KOPT-K1 (cell line): ENCODE data around the gene DCLRE1B.

ENCODE experiments used
- H3K27ac ChIP-seq: fragments of 200-600 bp; sonication (generic); 2 replicates; pipeline ENCODE4 v1.5.1; 2016; ENCODE audit warnings: antibody characterized with exemption, mild to moderate bottlenecking, low read depth, low read length; ENCODE audit not compliant: poor library complexity, severe bottlenecking
- H3K36me3 ChIP-seq: fragments of 200-600 bp; sonication (generic); 2 replicates; pipeline ENCODE4 v1.5.1; 2017; ENCODE audit warnings: antibody characterized with exemption, mild to moderate bottlenecking, low read length, moderate library complexity; ENCODE audit not compliant: insufficient read depth
- H3K9me3 ChIP-seq: fragments of 200-600 bp; sonication (generic); 2 replicates; pipeline ENCODE4 v1.5.1; 2017; ENCODE audit warnings: antibody characterized with exemption, low read length, mild to moderate bottlenecking; ENCODE audit not compliant: insufficient read depth, poor library complexity, severe bottlenecking

Gene DCLRE1B

GRCh38 chr1:113901191-113901590 lies 3.9 kb upstream of the DCLRE1B start:
- Histone ChIP-seq H3K27ac (no peak overlapping the region), H3K36me3 (peaks cover 67% of the 10 kb centered on the region), H3K9me3 (no peaks in the 10 kb centered on the region)

DNA sequence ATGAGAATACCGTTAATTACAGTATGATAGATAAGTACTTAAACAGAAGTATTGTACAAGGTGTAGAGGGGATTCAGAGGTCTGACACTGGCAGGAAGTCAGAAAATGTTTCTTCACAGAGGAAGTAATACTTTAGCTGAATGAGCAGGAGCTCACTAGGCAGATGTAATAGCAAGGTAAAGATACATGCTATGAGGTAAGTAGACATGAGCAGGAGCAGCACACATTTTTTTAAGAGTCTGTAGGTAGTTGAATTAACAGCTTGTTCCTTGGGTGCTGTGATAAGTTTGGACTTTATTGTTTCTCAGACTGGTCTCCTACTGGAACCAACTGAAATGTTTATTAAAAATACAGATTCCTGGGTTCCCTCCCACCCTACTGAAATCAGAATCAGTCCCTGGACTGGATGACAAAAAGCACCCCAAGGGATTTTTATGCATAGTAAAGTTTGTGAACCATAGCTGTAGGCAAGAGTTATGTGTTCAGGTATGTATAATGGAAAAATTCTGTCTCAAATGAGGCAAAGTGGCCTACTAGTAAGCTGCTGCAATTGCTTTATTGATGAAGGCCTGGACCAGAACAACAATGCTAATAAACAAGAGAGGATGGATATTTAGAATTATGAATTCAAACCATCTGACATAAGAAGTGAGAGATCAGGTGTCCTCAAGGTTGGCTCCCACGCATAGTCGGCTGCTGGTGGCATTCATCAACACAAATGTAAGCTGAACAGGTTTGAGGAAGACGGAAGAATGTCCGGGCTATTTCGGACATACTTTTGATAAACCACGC lies 1.4 kb upstream of the DCLRE1B start:
- H3K9me3 ChIP-seq = no peaks in the 10 kb centered on the region
- H3K27ac ChIP-seq = peak overlapping the region; percentile 85
- H3K36me3 ChIP-seq = peaks cover 62% of the 10 kb centered on the region

GRCh38 chr1:113904293-113904673 lies 843 bp upstream of the DCLRE1B start:
- H3K27ac ChIP-seq = peak overlapping the region; percentile 85
- H3K36me3 ChIP-seq = peaks cover 61% of the 10 kb centered on the region
- H3K9me3 ChIP-seq = no peaks in the 10 kb centered on the region

- Histone ChIP-seq H3K36me3 (peaks cover 59% of the 10 kb centered on the region), H3K27ac (peak overlapping the region; percentile 85), H3K9me3 (no peaks in the 10 kb centered on the region)
Measured at GRCh38 chr1:113905435-113905861, 322 bp downstream of the DCLRE1B start.

DNA sequence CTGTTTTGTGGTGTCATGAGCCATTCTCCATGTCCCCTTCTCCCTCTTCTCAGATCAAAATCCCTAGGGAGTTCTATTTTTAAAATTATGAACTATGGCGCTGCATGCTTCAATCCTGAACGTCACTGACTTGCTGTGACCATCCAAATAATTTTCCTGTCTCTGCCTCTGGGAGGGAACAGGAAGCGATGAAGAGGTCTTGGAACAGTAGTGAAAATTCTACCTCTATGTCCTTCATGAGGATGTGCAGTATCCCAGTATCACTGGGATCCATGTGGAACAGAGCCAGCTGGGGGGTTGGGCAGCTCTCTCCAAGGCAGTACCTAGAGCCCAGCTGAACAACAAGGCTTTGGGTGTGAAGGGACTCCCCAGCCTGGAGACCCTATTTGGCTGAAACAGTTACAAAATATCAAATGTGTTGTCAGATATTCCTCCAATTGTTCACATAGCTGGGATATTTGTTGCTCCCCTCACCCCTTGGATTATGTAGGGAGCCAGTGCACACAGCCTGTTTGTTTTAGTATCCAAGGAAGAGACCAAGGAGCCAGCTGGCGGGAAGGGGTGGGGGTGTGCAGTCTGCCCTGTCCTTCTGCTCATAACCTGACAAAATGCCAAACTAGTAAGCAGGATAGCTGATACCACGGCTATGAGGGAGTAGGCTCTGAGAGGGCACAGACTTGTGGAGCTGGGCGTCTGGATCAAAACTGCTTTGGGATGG lies 7.6 kb downstream of the DCLRE1B start:
- no peak overlapping the region for H3K27ac ChIP-seq
- H3K36me3 ChIP-seq = peaks cover 78% of the 10 kb centered on the region
- no peaks in the 10 kb centered on the region for H3K9me3 ChIP-seq

- H3K27ac ChIP-seq = no peak overlapping the region
- no peaks in the 10 kb centered on the region for H3K9me3 ChIP-seq
- peaks cover 72% of the 10 kb centered on the region for H3K36me3 ChIP-seq
Measured at GRCh38 chr1:113913312-113913668, 8.2 kb downstream of the DCLRE1B start.

DNA sequence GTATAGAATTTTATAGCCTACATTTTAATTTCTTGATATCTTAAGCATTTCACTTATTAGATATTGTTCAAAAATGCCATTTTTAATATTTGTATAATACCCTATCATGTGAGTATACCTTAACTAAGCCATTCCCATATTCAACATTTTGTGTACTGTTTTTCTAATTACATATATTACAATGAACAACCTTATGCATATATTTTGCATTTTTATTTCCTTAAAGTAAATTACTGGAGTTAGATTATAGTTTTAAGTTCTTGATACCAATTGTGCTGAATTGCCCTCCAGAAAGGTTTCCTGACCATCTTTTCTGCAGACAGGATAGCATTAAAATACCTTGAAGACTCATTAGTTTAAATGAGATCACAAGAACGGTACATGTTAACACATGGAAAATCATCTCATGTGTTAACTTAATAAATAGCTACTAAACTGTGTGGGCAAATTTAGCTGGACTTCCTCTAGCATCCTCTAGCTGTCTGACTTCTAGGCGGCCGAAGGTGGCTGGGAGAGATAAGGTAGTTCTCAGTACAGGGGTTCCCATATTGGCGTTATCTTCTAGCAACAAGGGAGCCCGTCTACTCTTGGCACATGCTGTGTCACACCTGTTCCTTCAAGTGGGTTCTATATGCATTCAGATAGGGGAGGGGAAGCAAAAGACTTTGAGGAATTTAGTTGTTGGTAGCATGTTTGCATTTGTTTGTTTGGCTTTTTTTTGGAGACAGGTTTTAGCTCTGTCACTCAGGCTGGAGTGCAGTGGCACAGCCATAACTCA lies 8.9 kb downstream of the DCLRE1B start:
- Histone ChIP-seq H3K9me3 (no peaks in the 10 kb centered on the region), H3K27ac (no peak overlapping the region), H3K36me3 (peaks cover 65% of the 10 kb centered on the region)

DNA sequence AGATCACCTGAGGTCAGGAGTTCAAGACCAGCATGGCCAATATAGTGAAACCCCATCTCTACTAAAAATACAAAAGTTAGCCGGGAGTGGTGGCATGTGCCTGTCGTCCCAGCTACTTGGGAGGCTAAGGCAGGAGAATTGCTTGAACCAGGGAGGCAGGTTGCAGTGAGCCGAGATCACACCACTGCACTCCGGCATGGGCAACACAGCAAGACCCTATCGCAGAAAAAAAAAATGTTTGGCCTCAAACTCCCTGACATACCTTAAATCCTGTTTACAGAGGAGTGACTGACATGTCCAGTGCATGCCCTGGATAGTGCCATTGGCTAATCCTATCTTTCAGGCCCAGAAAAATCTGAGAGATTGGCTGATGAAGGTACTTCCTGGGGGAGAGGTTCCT lies 11.8 kb downstream of the DCLRE1B start:
- Histone ChIP-seq H3K27ac (no peak overlapping the region), H3K9me3 (no peaks in the 10 kb centered on the region), H3K36me3 (peaks cover 38% of the 10 kb centered on the region)

- Histone ChIP-seq H3K9me3 (no peaks in the 10 kb centered on the region), H3K36me3 (peaks cover 33% of the 10 kb centered on the region), H3K27ac (no peak overlapping the region)
Measured at GRCh38 chr1:113917400-113918082, 12.4 kb downstream of the DCLRE1B start.

DNA sequence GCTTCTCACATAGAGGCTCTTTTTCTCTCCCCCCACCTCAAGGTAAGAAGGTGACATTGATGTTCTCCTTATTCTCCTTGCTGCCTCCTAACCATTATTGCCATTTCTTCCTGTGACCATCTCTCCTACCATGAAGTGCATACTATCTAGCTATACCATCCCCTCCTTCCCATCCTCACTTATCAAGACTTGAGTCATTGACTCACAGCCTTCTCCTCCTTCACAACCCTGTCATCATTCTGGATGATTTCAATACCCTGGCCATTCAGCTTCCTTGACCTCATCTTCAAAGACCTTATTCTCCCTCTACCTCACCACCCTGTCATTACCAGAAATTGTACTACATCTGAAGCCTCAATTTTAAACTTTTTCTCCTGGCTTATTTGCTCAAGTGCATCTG lies 13.1 kb downstream of the DCLRE1B start:
- H3K9me3 ChIP-seq = no peaks in the 10 kb centered on the region
- H3K27ac ChIP-seq = no peak overlapping the region

GRCh38 chr1:113922957-113923356 lies 17.8 kb downstream of the DCLRE1B start:
- Histone ChIP-seq H3K27ac (no peak overlapping the region), H3K36me3 (no peaks in the 10 kb centered on the region), H3K9me3 (no peaks in the 10 kb centered on the region)

More for the DNA sequence above, 13.1 kb downstream of the DCLRE1B start:
- H3K36me3 ChIP-seq = peaks cover 26% of the 10 kb centered on the region

GRCh38 chr1:113924473-113924872 lies 19.3 kb downstream of the DCLRE1B start:
- no peak overlapping the region for H3K27ac ChIP-seq
- no peaks in the 10 kb centered on the region for H3K36me3 ChIP-seq
- no peaks in the 10 kb centered on the region for H3K9me3 ChIP-seq

GRCh38 chr1:113928187-113928930 lies 23.2 kb downstream of the DCLRE1B start:
- Histone ChIP-seq H3K27ac (peak overlapping the region; percentile 91), H3K9me3 (no peaks in the 10 kb centered on the region), H3K36me3 (0 out of 2 replicates have a peak, but pooled peaks cover 2% of the 10 kb centered on the region)
